M059J (cell line): ENCODE data around the gene HMGB2. TPM values are rescaled to one million over a fixed set of nuclear protein-coding genes. Genes with fewer than 3 reads are reported as not detected.
A peak's percentile ranks its signal among the peaks of the same experiment; 100 is the strongest.

Experiments used
- DNase-seq: peaks from one replicate; pipeline ENCODE4 v3.0.0-alpha.2; 2012; ENCODE audit warnings: low read depth
- total RNA-seq: library from RNA; depleted of rRNA; stranded (reverse); fragments of >200 nt; shearing (Covaris generic); gene quantifications from 2 replicates; pipeline ENCODE4 v1.2.3, GENCODE V29; 2014; rRNA removed

The HMGB2 gene
- total RNA-seq, 1 experiment from 2014 or later, result 224 TPM

GRCh38 chr4:173288296-173288695 is 45.9 kb downstream of the HMGB2 start:
- DNase-seq, result peak; percentile 45

DNA sequence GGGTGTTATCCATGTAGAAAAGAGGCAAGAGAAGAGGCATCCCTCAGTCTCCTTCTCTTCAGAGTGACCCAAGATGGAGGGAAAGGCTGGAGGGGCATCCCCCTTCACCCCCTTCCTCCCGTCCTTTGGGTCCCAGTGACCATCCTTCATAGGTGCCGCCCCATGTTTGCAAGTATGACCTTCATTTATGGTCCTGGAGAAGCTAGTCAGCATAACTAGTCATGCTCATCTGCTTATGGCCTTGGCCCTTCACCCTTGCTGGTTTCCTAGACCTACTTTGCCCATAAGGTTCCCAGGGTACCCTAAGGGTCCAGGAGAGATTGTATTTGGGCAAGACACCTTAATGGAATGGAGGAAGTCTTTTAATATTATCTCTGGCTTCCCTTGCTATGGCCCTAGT is 46.7 kb downstream of the HMGB2 start:
- DNase-seq, result no peak

GRCh38 chr4:173284463-173284862 is 49.7 kb downstream of the HMGB2 start:
- DNase-seq, result no peak

DNA sequence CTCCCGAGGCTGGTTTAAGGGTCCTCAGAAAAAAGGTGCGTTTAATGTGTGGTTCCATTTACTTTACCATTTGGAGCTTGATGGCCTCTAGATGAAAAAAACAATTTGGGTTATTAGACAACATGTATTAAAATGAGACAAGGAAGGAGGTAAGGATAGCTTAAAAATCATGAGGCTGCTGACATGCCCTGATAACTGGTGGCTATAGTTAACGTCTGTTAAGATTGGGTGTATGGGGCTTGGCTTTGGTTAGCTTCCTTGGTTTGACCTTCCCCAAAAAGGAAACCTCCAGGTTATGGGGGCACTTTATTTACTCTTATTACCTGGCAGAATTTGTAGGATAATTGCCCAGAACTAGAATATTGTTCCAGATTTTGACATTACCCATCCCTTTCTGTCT is 51.5 kb downstream of the HMGB2 start:
- DNase-seq, result no peak

GRCh38 chr4:173282256-173282562 is 51.9 kb downstream of the HMGB2 start:
- no peak for DNase-seq

- DNase-seq, result no peak
These were observed 52.5 kb downstream of the HMGB2 start for GRCh38 chr4:173281406-173282255.

Other genes with a start within 250 kb of the HMGB2 start
- 23.8 and 37.6 TPM in 2 replicates for gene GALNT7, start 165.5 kb downstream of the HMGB2 start, total RNA-seq
- 25.0 and 46.4 TPM in 2 replicates for gene SAP30, start 36.6 kb upstream of the HMGB2 start, total RNA-seq
- not detected in 2 replicates for gene SCRG1, start 64.8 kb upstream of the HMGB2 start, total RNA-seq
- not detected in 2 replicates for gene HAND2, start 195.9 kb upstream of the HMGB2 start, total RNA-seq